Mesothelial cell of epicardium (in vitro differentiated cells): Measurements from ENCODE around the gene NLRC3. TPM values are rescaled to one million over a fixed set of nuclear protein-coding genes. Genes with fewer than 3 reads are reported as not detected.
"Not testable (repeated sequence)": the region's sequence is repeated elsewhere in the genome, so short reads cannot be mapped to it uniquely, and the experiment has no call there.

Source experiments
- DNase-seq, 2 experiments: peaks; one replicate each; pipeline ENCODE4 v3.0.0; 2021; ENCODE audit warnings: low spot score in 2 of 2; ENCODE audit not compliant: unreplicated experiment in 2 of 2
- H3K27ac Mint-ChIP-seq: 2 replicates; pipeline ENCODE4 v1.8.0; 2021; ENCODE audit warnings: mixed read lengths
- H3K27me3 Mint-ChIP-seq: 2 replicates; pipeline ENCODE4 v1.8.0; 2021; ENCODE audit warnings: low read depth, mixed read lengths
- H3K36me3 Mint-ChIP-seq: 2 replicates; pipeline ENCODE4 v1.8.0; 2021; ENCODE audit warnings: mixed read lengths
- H3K4me1 Mint-ChIP-seq: 2 replicates; pipeline ENCODE4 v1.8.0; 2021; ENCODE audit warnings: mixed read lengths
- H3K4me3 Mint-ChIP-seq: 2 replicates; pipeline ENCODE4 v1.8.0; 2021; ENCODE audit warnings: mild to moderate bottlenecking, moderate library complexity, mixed read lengths
- H3K9me3 Mint-ChIP-seq: 2 replicates; pipeline ENCODE4 v1.8.0; 2021; ENCODE audit warnings: mixed read lengths
- CTCF ChIP-seq: fragments of 200-600 bp; sonication (generic); IDR thresholded peaks from one replicate; pipeline ENCODE4 v1.5.0; 2021; ENCODE audit warnings: antibody characterized with exemption; ENCODE audit not compliant: unreplicated experiment
- total RNA-seq: library from RNA; stranded (reverse); gene quantifications from 3 replicates; pipeline ENCODE4 v1.2.1, GENCODE V29; 2021

NLRC3 gene
- total RNA-seq, 1 donor from 2014 or later, result 0.13 TPM

- peak overlapping the region; percentile 86 for H3K27ac Mint-ChIP-seq
- no peak for TF ChIP-seq CTCF
- H3K27me3 Mint-ChIP-seq, result no peaks in the 10 kb centered on the region
- no peak for DNase-seq
- H3K4me1 Mint-ChIP-seq, result peaks cover 28% of the 10 kb centered on the region
- peak overlapping the region; percentile 98 for H3K4me3 Mint-ChIP-seq
- H3K9me3 Mint-ChIP-seq, result peaks cover 3% of the 10 kb centered on the region
- peaks cover 13% of the 10 kb centered on the region for H3K36me3 Mint-ChIP-seq
These were observed 35.6 kb upstream of the NLRC3 start for GRCh38 chr16:3612510-3613466.

GRCh38 chr16:3611146-3611975, 34.2 kb upstream of the NLRC3 start, which contains the start of gene SLX4:
SLX4 (minus strand) TSS chr16:3611606; CDS start chr16:3608964, 2,642 bp downstream.
- H3K4me3 Mint-ChIP-seq, result peak within 1 kb of the TSS; percentile 98
- peaks cover 9% of the 10 kb centered on the region for H3K36me3 Mint-ChIP-seq
- H3K27me3 Mint-ChIP-seq, result no peaks in the 10 kb centered on the region
- DNase-seq, result peak; percentile 90 to 92
- H3K27ac Mint-ChIP-seq, result peak within 1 kb of the TSS; percentile 96
- H3K9me3 Mint-ChIP-seq, result no peaks in the 10 kb centered on the region
- H3K4me1 Mint-ChIP-seq, result peaks cover 28% of the 10 kb centered on the region
- TF ChIP-seq CTCF, result no peak

GRCh38 chr16:3610698-3611145, 33.5 kb upstream of the NLRC3 start:
- TF ChIP-seq CTCF, result no peak
- DNase-seq, result no peak
- Mint-ChIP-seq H3K4me3 (peak overlapping the region; percentile 98), H3K27me3 (no peaks in the 10 kb centered on the region), H3K36me3 (peaks cover 9% of the 10 kb centered on the region), H3K4me1 (peaks cover 28% of the 10 kb centered on the region), H3K9me3 (no peaks in the 10 kb centered on the region), H3K27ac (peak overlapping the region; percentile 85)

GRCh38 chr16:3609895-3610697, 32.9 kb upstream of the NLRC3 start:
- Mint-ChIP-seq H3K4me3 (peak overlapping the region; percentile 98), H3K27ac (no peak overlapping the region), H3K4me1 (peaks cover 28% of the 10 kb centered on the region), H3K36me3 (peaks cover 7% of the 10 kb centered on the region), H3K9me3 (no peaks in the 10 kb centered on the region), H3K27me3 (no peaks in the 10 kb centered on the region)
- no peak for TF ChIP-seq CTCF
- DNase-seq, result no peak

- DNase-seq, H3K9me3 Mint-ChIP-seq, H3K27ac Mint-ChIP-seq, H3K27me3 Mint-ChIP-seq, H3K4me3 Mint-ChIP-seq: not testable (repeated sequence)
- peaks cover 28% of the 10 kb centered on the region for H3K4me1 Mint-ChIP-seq
- peaks cover 10% of the 10 kb centered on the region for H3K36me3 Mint-ChIP-seq
These were observed 31.8 kb upstream of the NLRC3 start for GRCh38 chr16:3608976-3609375.
